NK-92 (cell line): Measurements from ENCODE around the gene PLCB4.

ENCODE experiments used
- DNase-seq: peaks from one replicate; lab custom pipeline; 2025; ENCODE audit not compliant: unreplicated experiment; lab: John Stamatoyannopoulos, UW

Gene PLCB4

DNA sequence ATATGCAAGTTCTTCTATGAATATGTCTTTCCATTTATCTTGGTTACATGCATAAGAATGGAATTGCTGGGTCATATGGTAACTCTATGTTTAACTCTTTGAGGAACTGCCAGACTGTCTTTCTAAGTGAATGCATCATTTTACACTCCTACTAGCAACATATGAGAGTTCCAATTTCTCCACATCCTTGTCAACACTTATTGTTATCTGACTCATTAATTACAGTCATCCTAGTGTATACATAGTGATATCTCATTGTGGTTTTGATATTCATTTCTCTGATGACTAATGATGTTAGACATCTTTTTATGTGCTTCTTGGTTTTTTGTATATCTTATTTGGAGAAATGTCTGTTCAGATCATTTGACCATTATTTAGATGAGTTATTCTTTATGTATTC is 348.8 kb downstream of the PLCB4 start:
- DNase-seq = no peak

GRCh38 chr20:9422321-9423057 is 353.6 kb downstream of the PLCB4 start:
- DNase-seq = no peak

DNA sequence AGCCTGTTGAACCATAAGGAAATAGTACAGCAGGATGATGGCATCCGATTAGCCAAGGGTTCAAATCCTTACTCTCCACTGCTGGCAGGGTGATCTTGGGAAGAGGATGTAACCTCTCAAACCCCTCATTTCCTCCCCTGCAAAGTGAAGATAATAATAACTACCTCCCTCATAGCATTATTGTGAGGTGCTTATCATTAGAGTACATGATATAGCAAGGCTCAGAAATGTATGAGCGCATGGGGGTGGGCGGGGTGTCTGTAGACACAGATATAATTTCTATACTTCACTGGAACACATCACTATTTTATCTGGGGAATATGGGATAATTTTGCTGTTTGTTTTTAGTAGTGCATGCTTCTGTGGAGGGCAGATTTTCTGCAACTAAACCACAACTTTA is 355.7 kb downstream of the PLCB4 start:
- no peak for DNase-seq

DNA sequence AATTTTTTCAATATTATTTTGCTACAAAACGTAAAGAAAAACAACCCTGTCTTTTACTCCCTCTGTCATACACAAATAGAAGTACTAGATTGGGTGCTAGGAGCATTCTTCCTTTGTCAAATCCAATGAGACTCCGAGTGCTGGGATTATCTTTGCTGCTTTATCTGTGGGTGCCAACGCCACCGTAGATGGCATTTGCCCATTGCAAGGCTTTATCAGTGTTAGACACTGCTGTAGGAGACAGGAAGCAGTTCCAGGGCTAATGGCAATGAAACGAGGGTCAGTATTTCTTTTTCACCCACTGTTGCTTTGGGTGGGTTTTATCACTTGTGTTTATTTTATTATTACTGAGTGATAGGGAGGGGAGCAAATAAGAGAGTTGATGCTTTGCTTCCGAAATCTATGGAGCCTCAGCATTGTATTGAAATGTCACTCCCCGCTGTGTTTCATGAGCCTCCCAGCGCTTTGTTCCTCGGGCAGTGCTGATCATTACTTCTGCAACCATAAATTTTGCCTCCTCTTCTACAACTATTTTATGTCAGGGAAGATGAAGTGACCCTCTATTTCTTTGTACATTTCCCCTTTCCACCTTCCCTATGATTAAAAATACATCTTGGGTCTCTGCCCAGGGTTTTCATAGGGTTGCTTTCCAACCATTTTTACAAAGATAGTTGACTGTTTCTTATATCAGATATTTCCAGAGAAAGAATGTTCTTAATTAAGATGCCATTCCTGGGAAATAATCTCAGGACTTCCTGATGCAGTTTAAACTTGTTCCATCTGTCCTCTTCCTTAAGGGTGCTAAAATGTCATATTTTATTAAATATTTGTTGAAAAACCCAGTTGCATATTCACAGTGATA is 358.8 kb downstream of the PLCB4 start:
- DNase-seq = no peak

GRCh38 chr20:9428292-9428607 is 359.4 kb downstream of the PLCB4 start:
- no peak for DNase-seq

DNA sequence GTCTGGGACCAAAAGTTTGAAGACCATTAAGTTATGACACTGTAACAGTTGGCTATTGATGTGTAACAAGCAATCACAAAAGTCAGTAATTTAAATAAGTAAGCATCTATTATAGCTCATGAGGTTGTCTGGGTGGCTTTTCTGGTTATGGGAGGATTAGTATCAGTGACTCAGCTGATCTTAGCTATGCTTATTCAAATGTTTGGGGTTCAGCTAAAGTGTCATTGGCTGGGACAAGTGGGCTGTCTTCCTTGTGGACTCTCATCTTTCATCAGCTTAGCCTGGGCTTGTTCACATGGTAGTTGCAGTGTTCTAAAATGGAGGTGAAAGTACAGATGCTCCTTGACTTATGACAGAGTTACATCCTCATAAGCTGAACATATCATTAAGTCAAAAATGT is 370.9 kb downstream of the PLCB4 start:
- DNase-seq = no peak

GRCh38 chr20:9440892-9441291 is 372.0 kb downstream of the PLCB4 start:
- no peak for DNase-seq

DNA sequence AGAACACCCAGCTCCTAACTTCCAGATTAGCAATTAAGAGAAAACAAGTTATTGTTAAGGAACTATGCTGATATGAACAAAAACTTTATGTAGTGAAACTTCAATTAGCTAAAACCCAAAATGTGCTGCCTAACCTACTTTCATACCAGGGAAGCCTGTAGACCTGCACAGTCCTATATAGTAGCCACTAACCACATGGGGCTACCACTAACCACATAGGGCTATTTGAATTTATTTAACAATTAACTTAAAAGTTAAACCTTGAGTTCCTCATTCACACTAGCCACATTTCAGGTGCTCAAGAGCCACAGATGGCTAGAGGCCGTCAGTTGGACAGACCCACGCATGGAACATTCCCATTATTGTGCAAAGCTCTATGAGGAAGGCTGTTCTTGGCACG is 373.1 kb downstream of the PLCB4 start:
- DNase-seq = no peak

DNA sequence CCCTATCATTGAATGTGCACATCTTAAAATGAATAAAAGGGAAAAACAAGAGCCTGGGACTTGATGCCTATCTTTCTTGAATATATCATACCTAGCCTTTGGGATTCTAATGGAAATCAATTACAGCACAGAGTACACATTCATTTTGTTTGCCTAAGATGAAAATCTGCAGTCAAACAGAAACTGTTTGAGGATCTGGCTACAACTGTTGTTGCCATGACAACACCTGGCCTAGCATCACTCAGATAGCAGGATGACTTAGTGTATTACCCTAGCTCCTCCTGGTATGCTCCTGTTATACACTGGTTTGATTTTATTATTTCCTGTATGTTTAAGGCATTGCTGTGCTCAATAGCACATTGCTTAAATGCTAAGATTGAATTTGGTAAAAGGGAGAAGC is 374.0 kb downstream of the PLCB4 start:
- DNase-seq = no peak

GRCh38 chr20:9444921-9445320 is 376.0 kb downstream of the PLCB4 start:
- DNase-seq = no peak

DNA sequence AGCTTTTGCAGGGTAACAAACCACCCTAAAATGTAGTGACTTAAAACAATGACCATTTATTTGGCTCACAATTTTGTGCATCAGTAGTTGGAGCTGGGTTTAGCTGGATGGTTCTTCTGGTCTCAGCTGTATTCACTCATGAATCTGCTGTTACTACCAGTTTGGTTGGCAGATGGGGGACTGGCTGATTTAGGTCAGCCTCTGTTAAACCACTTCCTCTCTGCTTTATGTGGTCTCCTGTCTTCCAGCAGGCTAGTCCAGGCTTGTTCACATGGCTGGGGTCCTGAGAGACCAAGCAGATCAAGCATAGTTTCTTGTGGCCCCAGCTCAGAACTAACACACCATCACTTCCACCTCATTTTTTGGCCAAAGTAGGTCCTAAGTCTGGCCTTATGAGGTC is 378.3 kb downstream of the PLCB4 start:
- no peak for DNase-seq

- DNase-seq = no peak
These were observed 384.3 kb downstream of the PLCB4 start for GRCh38 chr20:9453201-9453600.

DNA sequence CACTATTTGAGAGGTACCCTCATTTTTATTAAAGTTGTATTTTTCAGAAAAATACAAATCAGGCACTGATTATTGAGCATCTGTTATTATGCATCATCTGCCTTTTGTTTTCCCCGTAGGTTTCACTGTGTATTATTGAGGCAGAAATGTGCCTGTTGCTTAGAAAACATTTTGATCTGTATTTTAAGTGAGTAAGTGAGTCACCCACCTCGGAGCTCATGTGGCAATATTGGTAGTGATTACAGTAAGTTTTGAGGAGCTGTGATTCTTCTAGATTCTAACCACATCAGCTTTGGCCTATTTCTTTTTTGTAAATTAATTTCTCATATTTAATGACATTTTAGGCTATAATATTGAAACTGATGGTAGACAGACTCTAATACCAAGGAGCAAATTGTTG is 385.9 kb downstream of the PLCB4 start:
- no peak for DNase-seq

DNA sequence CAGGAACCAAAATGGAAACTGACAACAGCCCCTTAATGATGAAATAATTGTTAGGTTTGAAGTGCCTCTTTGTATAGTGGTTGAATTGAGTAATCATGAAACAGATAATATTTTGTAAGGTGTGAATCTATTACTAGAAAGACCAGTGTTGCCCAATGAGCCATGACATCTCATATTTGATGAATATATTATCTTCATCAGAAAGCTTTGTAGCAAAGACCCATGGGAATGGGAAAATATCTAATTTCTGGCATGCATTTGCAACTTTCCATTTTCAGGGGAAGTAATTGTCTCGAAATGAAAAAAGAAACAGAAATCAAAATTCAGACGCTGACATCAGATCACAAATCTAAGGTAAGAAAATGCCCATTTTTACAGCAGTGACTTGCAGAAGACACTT is 388.2 kb downstream of the PLCB4 start:
- no peak for DNase-seq

DNA sequence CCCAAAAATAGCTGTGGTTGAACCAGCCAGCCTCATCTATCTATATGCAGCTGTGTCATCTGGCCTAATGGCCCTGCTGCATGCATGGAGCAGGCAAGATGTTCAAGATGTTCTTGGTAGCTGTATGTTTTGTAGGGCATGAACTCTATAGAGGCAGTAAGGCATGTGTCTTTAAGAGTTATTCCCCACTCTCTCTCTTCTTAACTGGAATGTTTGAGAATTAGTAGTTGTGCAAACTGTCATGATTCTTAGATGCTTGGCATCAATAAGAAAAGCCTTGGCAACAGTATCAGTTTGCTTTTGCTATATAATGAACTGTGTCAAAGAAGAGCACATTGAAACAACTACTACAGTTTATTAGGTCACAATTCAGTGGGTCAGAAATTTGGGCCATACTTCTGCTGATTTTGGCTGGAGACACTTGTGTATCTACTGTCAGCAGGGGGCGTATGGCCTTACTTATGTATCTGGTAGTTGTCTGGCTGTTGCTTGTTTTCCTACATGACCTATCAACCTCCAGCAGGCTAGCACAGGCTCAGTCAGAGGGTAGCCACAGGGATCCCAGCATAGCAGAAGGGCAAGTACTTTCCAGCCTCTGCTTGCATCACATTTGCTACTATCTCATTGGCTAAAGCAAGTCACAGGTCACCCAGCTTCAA is 389.4 kb downstream of the PLCB4 start:
- DNase-seq = no peak

GRCh38 chr20:9460518-9460917 is 391.6 kb downstream of the PLCB4 start:
- DNase-seq = no peak

DNA sequence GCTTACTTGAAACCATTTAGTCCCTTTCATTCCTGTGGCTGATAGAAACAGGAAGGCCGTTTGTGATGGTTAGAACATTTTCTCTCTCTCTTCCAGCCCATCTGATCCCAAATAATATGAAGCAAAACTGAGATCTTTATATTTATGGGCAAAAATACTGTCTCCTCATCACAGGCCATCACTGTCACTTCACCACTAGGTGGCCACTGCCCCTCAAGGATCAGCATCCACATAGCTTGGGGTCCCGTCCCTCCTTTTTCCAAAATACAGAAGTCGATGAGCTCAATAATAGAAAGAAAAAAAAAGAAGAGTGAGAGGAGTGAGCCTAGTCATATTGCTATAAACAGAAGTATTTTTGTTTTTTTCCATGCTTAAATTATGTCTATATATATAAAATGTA is 399.1 kb downstream of the PLCB4 start:
- no peak for DNase-seq

DNA sequence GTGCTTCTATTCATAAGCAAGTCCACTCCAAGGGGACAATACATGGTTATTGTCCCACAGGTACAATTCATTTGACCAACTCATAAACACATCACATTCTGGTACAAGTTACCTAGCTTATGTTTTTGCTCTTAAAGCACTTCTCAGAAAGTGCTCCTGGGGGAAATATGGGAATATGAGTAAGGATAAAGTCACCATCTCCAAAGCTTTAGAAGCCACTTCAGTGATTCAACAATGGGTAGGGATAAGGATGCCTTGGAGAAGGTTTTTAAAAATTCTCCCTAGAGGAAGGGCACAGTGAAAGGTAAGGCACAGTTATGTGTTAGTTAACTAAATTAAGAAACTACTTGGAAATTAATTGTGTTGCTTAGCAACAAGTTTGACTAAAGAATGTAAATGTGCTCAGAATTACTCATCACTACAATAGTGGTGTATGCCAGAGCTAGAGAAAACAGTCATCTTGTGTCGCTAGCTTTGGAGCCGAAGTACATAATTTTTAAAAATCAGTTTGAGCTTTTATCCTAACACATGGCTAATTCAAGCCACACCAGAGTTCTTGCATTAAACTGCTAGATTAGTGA is 406.0 kb downstream of the PLCB4 start:
- DNase-seq = no peak

DNA sequence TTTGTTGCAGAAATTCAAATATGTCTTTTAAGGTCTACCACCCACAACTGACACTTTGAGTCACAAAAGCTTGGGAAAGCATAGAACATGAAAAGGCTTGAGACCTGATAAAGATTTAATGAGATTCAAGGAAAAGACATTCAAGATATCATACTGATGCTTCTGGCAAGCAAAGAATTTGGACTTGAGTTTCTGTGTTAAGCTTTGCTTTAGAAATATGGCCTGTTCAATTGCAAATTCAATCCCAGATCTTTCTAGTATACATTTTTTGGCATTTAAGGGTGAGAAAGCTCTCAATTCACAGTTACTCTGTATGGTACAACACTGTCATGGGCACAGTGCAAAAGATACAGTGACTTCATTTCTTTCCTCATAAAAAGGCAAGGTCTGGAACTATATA is 406.6 kb downstream of the PLCB4 start:
- DNase-seq = no peak

- no peak for DNase-seq
These were observed 407.3 kb downstream of the PLCB4 start for GRCh38 chr20:9476174-9476573.

DNA sequence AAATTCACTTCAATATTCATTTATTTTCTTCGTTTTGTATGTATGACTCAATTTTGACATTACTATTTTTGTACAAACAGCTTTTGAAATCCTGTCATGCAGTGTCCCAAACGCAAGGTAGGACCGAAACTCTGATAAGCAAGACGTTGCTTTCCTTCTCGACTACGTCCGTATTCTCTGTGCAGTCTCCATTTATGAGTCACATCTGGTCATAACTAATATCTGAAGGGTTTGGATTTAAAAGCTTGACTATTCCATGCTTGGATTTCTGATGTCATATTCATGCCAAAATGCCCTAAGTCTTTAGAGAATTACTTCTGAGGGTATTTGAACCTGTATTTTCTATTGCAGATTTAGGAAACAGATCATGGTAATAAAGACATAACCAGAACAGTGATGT is 407.8 kb downstream of the PLCB4 start:
- no peak for DNase-seq

DNA sequence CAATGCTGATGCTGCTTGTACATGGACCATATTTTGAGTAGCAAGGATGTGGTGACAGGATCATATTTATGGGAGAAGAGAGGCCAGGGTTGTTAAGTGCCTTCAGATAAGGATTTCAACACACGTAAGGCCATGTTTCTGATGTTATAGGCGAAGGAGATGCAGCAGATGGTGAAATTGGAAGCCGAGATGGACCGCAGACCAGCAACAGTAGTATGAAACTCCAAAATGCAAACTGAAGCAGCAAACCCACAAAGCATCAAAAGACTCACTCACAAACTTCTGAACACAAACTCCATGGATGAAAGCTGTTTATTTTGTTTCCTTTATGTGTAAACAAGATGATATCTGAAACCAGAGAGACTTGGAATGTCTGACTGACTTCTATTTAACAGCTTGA is 409.9 kb downstream of the PLCB4 start:
- DNase-seq = no peak
